IPS-11a (cell line): Measurements from ENCODE around the gene PLCB2.

Experiments used
- H3K4me3 ChIP-seq: one replicate; pipeline ENCODE4 v1.5.1; 2013; ENCODE audit warnings: low read depth, low read length, control low read depth

PLCB2 gene, protein sequence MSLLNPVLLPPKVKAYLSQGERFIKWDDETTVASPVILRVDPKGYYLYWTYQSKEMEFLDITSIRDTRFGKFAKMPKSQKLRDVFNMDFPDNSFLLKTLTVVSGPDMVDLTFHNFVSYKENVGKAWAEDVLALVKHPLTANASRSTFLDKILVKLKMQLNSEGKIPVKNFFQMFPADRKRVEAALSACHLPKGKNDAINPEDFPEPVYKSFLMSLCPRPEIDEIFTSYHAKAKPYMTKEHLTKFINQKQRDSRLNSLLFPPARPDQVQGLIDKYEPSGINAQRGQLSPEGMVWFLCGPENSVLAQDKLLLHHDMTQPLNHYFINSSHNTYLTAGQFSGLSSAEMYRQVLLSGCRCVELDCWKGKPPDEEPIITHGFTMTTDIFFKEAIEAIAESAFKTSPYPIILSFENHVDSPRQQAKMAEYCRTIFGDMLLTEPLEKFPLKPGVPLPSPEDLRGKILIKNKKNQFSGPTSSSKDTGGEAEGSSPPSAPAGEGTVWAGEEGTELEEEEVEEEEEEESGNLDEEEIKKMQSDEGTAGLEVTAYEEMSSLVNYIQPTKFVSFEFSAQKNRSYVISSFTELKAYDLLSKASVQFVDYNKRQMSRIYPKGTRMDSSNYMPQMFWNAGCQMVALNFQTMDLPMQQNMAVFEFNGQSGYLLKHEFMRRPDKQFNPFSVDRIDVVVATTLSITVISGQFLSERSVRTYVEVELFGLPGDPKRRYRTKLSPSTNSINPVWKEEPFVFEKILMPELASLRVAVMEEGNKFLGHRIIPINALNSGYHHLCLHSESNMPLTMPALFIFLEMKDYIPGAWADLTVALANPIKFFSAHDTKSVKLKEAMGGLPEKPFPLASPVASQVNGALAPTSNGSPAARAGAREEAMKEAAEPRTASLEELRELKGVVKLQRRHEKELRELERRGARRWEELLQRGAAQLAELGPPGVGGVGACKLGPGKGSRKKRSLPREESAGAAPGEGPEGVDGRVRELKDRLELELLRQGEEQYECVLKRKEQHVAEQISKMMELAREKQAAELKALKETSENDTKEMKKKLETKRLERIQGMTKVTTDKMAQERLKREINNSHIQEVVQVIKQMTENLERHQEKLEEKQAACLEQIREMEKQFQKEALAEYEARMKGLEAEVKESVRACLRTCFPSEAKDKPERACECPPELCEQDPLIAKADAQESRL

DNA sequence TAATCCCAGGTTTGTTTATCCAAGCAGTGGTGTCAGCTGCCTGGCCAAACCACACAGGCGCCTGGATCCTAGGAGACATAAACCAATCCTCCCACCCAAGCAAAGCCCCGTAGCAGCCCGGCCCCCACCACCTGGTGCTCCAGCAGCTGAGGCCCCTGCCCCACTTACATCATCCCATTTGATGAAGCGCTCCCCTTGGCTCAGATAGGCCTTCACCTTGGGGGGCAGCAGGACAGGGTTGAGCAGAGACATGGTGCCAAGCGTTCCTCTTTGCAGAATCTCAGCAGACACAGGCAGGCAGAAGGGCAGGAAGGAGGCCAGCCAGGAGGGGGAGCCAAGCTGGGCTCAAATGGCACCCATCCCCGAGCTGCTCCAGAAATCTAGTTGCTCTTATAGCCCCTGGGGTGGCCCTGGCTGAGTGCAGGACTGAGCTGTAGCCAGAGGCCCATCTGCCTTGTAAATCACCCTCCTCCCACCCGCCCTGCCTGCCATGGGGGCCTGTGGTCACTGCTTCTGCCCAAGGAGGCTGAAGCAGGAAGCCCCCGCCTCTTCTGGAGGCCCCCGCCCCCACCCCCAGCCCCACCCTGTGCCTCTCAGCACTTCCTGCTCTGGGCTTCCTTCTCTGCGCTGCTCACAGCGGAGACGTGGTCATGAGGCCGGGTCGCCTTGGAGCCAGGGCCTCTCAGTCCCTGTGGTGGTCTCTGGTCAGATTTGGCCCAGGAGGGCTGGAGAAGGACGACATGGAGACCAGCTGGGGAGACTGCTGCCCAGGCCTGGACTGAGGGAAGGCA is at the start of gene PLCB2:
TSS of gene PLCB2 (minus strand) at position 515 of the 791 bp plus-strand sequence. CDS start at position 252, 263 bp downstream.
- H3K4me3 ChIP-seq = no peak within 1 kb of the TSS

DNA sequence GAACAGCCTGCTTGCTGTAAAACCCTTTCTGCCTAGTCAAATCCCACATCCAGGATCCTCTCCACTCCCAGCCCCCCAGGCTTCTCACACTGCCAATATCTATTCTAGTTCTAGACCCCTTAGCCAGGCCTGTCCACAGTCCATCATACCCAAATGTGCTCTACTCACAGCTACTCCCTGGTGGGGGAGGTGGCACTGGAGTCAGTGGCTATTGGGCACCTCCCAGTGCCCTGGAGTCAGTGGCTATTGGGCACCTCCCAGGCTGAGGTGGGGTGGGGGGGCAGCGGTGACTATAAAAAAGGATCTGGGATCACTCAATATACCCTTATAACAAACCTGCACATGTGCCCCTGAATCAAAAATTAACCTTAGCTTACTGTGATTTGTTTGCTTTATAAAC is 49.5 kb upstream of the PLCB2 start:
- no peak overlapping the region for H3K4me3 ChIP-seq

DNA sequence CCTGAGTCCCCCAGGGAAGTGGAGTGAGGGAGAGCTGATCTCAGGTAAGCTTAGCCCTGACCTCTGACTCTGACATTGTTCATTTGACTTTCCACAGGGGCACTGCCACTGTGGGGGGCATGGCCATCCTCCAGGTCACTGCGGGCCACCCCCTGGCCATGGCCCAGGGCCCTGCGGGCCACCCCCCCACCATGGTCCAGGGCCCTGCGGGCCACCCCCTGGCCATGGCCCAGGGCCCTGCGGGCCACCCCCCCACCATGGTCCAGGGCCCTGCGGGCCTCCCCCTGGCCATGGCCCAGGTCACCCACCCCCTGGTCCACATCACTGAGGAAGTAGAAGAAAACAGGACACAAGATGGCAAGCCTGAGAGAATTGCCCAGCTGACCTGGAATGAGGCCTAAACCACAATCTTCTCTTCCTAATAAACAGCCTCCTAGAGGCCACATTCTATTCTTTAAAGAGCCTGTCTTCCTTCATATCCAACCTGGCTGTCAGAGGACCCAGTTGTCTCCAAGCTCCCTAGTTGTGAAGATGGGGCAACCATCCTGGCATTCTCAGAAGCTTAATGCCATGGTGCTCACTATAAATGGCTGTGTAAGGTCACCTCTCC is 48.3 kb upstream of the PLCB2 start:
- H3K4me3 ChIP-seq = no peak overlapping the region

DNA sequence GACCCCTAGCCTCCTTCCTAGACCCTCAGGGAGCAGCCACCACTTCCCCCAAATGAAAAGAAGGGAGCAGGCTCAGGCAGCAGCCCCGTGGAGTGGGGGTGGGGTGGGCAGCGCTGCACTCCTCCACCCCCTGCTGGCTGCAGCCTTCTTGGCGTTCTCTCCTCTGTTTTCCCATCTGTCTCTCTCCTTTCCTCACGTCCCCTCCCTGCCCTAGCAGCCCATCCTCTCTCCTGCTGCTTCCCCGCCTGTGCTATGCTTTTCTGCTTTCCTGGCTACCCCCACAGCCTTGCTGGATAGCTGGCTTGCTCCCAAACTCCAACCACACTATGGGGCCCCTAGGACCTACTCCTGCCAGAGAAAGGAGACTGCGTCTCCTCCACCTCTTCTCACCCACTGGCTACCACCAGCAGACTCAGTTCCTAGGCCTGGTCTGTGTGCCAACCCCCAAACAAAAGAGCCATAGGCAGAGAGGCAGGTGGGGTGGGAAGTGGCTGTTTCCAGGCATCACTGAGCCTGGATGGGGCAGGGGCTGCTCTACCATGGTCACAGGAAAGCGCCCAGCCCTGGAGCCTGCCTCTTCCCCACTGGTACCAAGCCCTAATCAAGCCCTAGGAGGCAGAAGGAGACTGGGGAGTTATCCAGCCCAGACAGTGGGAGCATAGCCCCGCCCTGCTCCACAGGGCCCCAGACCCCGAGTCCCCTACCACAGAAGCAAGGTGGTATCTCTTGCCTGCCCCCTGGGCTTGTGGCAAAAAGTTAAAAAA is 46.9 kb upstream of the PLCB2 start:
- H3K4me3 ChIP-seq = no peak overlapping the region

DNA sequence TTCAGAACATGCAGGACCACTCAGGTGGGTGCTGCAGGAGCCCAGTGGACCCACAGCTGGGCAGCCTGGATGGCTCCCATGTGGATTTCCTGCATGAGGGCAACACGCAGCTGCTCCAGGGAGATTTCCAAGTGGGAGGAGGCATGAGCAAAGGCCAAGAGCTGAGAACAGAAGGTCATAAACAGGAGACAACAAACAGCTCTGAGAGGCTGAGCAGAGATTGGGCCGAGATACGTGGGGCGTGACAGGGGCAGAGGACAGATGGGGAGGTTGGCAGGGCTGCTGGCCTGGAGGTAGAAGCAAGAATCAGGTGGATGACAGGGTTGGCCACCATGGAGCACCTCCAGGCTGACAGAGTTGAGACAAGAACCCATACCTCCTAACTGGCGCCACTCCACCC is 46.0 kb upstream of the PLCB2 start:
- H3K4me3 ChIP-seq = no peak overlapping the region

DNA sequence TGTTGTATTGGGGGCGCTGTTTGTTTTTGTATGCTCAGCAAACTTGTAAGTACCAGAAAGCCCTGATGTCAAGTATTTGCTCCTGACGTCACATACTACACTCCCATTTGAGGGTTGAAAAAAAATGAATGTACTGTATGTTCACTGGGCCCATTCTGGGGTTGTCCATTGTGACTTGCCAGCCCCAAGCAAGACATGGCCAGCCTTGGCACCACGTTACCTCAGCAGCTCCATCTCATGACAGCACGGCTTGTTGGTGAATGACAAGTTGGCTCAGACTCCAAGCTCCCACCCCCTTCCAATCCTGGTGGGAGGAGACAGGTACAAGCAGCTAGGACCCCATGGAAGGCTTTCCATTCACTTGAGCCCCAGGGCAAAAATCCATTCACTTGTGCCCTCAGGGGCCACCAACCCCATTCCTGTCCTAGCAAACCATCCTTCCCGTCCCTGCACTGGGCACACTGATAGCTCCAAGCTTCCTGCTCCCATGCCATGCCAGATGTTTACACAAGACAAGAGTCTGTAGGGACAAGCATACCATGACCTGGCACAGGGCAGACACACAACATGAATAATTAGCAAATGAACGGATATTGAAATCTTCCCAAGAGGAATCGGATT is 44.7 kb upstream of the PLCB2 start:
- no peak overlapping the region for H3K4me3 ChIP-seq

DNA sequence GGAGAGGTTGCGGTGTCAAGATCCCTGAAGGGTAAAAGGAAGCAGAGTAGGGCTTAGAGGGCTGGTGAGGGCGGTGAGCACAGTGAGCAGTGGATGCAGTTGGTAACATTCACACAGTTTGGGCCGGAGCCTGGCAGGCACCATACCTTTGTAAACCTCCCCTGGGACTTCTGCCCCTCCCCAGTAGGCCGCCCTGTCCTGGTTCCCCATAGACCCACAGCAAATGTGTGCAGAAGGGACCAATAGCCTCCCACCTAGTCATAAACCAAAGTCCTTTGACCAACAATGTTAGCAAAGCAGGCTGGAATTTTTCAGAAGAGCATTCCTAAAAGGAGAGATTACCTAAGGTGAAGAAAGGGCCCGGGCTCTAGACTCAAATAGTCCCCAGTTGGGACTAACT is 41.4 kb upstream of the PLCB2 start:
- H3K4me3 ChIP-seq = no peak overlapping the region

DNA sequence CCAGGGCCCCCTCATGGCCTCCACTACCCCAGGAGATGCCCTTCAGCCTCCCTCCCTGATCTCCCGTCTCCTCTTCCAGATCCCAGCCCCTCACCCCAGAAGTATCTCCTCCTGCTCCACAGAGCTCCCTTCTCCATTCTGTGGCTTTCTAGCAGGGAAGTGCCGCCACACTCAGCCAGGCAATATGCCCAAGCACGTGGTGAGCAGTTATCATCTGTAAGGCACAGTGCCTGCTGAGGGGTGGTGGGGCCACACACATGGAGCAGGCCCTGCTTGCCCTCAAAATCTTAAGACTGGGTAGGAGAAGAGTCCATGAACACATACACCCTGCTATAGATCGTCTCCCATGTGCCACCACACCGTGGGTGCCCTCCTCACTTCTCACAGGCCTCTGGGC is 40.7 kb upstream of the PLCB2 start:
- H3K4me3 ChIP-seq = no peak overlapping the region

DNA sequence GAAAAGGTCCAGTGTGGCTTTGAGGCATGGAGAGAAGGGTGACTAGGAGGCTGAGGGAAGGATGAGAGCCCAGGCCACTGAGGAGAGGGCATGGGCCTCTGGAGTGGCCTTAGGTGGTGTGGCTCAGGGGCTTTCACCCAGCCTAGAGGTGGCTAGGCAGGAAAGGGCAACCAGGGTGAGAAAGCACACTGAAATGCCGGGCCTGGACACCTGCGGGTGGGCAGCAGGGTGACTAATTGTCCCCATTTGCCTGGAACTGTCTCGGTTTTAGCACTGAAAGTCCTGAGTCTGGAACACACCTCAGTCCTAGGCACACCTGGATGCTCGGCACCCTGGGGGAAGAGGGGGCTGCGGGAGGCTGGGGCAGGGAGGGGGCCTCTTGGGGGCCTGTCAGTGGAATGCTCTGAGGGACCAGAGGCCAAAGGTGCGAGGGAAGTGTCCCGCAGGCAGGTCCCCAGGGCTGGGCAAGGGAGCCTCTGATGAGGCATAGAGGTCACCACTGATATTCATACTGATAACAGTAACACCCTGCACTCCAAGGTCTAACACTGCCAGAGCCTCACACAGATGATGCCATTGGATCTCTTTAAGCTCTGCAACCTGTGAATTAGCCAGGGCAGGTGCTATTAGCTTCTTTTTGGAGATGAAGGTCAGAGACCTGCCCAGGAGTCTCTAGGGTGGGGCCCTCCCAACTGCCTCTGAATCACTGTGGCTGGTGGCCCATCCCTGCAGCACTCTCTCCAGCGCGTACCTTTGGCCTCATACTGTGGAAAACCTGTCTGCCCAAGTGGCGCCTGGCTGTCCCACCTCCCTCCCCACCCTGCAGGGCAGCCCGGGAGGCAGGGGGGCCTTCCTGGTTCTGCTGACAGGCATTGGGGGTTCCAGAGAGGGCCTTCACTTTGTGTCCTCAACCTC is 40.1 kb upstream of the PLCB2 start:
- no peak overlapping the region for H3K4me3 ChIP-seq

DNA sequence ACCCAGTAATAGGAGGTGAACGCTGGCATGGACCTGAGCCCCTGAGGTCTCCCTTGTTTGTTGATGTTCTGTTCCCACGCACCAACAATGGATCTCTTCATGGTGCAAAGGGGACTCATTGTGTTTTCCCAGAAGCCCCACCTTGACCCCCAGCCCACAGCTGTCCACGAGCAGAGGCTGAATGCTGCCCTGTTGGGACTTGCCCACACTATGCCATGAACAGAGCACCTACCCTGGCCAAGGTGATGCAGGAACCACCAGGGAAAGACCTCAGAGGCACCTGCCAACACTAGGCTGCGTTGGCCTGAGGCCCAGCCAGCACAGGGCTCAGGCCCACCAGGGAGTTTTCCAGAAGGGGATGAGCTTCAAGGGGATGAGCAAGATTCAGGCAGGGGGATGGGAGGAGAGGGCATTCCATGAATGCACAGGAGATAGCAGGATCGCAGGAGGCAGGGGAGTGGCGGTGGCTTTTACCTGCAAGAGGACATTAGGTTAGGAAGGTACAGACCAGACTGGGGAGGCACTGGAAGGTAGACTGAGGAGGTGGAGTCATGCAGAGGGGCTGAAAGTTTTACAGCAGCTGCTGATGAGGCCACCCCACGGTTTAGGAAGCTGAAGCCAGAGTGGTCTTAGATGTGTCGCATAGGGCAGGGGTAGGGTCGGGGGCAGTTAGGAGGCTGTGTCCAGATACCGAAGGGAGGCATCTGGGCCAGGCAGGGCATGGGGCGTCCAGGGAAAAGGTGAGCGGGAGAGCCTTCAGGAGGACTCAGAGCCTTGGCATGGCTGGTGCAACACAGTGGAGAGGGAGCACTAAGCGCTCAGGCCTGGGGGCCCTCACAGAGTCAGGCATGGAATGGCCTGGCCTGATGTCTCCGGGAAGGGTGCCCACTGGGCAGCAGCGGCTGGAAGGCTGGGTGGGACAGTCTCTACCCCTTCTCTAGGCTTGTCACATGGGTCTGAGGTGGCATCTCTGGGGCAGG is 39.1 kb upstream of the PLCB2 start:
- H3K4me3 ChIP-seq = no peak overlapping the region

DNA sequence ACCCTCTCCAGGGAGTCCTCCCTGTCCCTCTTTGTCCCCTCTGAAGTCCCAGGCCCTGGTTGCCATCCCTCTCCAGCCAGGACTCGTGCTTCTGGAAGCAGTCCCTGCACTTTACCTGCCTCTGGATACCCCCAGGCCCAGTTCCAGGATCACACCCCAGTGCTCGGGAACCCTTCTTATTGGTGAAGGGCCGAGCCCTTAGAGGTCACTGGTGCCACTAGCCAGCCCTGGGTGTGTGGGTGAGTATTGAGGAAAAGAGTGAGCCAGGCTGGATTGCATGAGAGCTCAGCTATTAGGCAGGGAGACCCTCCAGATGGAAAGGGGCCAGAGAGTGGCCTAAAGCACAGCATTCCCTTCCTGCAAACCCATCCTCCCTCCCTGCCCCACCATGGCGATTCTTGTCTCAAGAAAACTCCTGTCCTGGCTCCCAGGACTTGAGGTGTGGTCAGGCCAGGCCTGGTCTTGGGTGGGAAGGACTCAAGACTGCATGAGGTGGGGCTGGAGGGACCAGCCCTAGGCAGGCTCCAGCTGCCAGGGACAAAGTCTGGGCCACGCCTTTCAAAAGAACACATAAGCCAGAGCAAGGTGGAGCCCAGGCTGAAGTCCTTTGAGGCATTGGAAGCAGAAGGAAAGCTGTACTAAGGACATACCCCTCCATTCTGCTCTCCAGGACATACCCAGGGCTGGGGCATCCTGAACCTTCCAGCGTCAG is 38.3 kb upstream of the PLCB2 start:
- H3K4me3 ChIP-seq = no peak overlapping the region

DNA sequence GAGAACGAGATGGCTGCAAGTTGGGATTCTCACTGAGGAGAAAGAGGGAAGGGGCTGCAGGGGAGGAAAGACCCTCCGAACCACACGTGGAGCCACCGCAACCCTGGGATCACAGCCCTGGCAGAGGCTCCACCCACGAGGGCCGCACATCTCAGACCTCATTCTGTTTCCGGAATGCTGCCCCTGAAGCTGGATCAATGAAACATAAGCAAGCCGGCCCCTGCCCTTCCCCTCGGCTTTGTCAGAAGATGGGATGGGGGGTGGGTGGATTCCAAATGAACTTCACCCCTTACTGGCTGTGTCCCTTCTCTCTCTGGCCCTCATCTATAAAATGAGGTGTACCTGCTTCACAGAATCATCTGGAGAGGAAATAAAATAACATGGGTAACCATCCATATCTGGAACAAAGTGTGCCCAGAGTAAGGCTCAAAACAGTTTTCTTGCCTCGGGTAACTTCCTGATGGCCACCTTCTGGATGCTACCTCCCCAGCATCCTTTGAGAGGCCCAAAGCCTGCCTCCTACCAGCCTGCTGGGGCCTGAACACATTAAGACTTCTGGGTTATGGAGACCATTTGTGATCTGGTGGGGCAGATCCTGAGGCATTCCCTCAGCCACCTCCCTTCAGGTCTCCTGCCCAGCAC is 37.6 kb upstream of the PLCB2 start:
- H3K4me3 ChIP-seq = no peak overlapping the region

DNA sequence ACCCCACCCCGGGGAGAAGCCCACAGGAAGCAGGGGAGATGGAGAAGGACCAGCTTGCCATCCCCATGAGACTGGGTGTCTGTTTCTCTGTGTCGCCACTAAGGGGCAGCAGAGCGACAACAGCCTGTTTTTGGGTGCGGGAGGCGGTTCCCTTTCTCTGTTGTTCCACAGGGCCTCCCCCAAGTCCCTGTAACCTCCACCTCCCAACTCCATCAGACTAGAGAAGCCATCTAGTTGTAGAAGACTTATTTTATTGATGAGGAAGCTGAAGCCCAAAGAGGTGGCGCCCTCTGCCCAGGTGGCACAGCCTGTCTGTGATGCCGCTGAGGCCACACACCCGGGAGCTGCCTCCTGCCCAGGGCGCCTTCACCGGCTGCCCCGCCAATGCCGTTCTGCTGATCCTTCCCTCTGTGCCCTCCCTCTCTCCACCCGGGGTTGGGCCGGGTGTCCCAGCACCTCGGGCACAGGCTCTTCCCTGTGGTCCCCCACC is 36.9 kb upstream of the PLCB2 start:
- no peak overlapping the region for H3K4me3 ChIP-seq

DNA sequence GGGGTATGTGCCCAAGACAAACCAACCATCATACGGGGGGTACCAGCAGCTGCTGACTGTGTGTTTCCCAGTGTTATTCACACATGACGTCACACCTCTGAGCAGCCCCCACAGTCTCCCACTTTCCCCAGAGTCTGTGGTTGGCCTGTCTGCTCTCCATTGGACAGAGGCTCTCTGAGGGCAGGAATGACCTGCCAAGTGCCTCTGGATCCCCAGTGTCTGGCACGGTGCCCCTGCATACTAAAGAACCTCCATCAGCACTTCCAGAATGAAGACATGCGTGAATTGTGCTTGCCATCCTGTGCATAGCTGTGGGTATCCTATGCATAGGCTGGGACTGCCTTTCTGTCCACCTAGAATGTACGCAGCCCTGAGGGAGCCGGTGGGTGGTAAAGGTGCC is 36.5 kb upstream of the PLCB2 start:
- H3K4me3 ChIP-seq = no peak overlapping the region

DNA sequence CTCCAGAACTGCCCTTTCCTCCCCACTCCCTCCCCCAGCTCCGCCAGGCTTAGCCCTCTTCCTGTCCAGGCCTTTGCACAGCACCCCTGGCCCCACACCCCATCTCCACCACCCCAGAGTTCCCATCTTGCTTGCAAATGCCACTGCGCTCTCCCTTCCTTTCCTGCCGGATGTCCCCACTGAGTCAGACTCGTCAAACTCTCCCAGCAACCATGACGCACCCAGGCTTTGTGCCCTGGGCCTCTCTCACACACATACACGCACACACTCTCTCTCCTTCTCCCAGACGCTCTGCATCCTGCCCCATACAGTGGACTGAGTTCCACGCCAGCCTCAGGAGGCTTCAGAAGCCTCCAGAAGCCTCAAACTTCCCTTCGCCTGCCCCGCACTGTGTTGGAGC is 35.8 kb upstream of the PLCB2 start:
- no peak overlapping the region for H3K4me3 ChIP-seq
